Activated CD4-positive, alpha-beta T cell treated with anti-CD3 and anti-CD28 coated beads, Interleukin-2, amount 10 ng/mL, durations not matched to agents 7 days and 5 days (primary cell): Measurements from ENCODE around the gene GPR89B. TPM values are rescaled to one million over a fixed set of nuclear protein-coding genes. Genes with fewer than 3 reads are reported as not detected.
"Not testable (repeated sequence)": the region's sequence is repeated elsewhere in the genome, so short reads cannot be mapped to it uniquely, and the experiment has no call there.

Experiments
- CTCF ChIA-PET: fragments of 350-600 bp; sonication (Branson Sonifier 250); formaldehyde crosslinking; loops from one replicate; lab custom pipeline; 2021; ENCODE audit warnings: antibody characterized with exemption; lab: Charles Lee
- POLR2A ChIA-PET: fragments of 350-600 bp; sonication (Branson Sonifier 250); formaldehyde crosslinking; loops from one replicate; lab custom pipeline; 2021; ENCODE audit warnings: antibody characterized with exemption; lab: Charles Lee
- DNase-seq: peaks from one replicate; pipeline ENCODE4 v3.0.0-alpha.2; 2020
- H3K27ac Mint-ChIP-seq: one replicate; pipeline ENCODE4 v1.8.0; 2021; ENCODE audit warnings: mild to moderate bottlenecking, moderate library complexity, mixed read lengths
- H3K27me3 Mint-ChIP-seq: one replicate; pipeline ENCODE4 v1.8.0; 2021; ENCODE audit warnings: mixed read lengths
- H3K36me3 Mint-ChIP-seq: one replicate; pipeline ENCODE4 v1.8.0; 2021; ENCODE audit warnings: low read depth, mixed read lengths
- H3K4me1 Mint-ChIP-seq: one replicate; pipeline ENCODE4 v1.8.0; 2021; ENCODE audit warnings: mixed read lengths
- H3K4me3 Mint-ChIP-seq: one replicate; pipeline ENCODE4 v1.8.0; 2021; ENCODE audit warnings: mild to moderate bottlenecking, moderate library complexity, mixed read lengths
- H3K9me3 Mint-ChIP-seq: one replicate; pipeline ENCODE4 v1.8.0; 2021; ENCODE audit warnings: mixed read lengths
- total RNA-seq, 2 experiments: library from RNA; stranded (reverse); gene quantifications; one replicate each; pipeline ENCODE4 v1.2.3, GENCODE V29; 2021

The GPR89B gene
- total RNA-seq, 2 experiments from 2014 or later, result 23.2 to 25.8 TPM

GRCh38 chr1:147907786-147908509 is 20.3 kb upstream of the GPR89B start:
- CTCF ChIA-PET, result no interaction called here
- POLR2A ChIA-PET, result no interaction called here
- Mint-ChIP-seq H3K4me1 (peaks cover 11% of the 10 kb centered on the region), H3K27ac (no peak overlapping the region), H3K9me3 (no peaks in the 10 kb centered on the region), H3K4me3 (no peak overlapping the region), H3K36me3 (no peaks in the 10 kb centered on the region), H3K27me3 (peaks cover 2% of the 10 kb centered on the region)
- no peak for DNase-seq

GRCh38 chr1:147912553-147912952 is 15.7 kb upstream of the GPR89B start:
- no peaks in the 10 kb centered on the region for H3K36me3 Mint-ChIP-seq
- POLR2A ChIA-PET, result interaction anchor here (0.5 kb wide), 1 partner anchor 12 kb away, joined by 3 read pairs; no protein-coding TSS in a partner anchor
- no peaks in the 10 kb centered on the region for H3K9me3 Mint-ChIP-seq
- H3K4me3 Mint-ChIP-seq, result no peak overlapping the region
- H3K4me1 Mint-ChIP-seq, result no peaks in the 10 kb centered on the region
- CTCF ChIA-PET, result interaction anchor here (0.5 to 1.0 kb wide), 2 partner anchors 21 to 428 kb away, joined by 3 to 4 read pairs; no protein-coding TSS in a partner anchor
- peaks cover 15% of the 10 kb centered on the region for H3K27me3 Mint-ChIP-seq
- DNase-seq, result no peak
- no peak overlapping the region for H3K27ac Mint-ChIP-seq

GRCh38 chr1:147913362-147913942 is 14.8 kb upstream of the GPR89B start:
- Mint-ChIP-seq H3K9me3 (no peaks in the 10 kb centered on the region), H3K27me3 (peaks cover 17% of the 10 kb centered on the region), H3K27ac (no peak overlapping the region), H3K36me3 (no peaks in the 10 kb centered on the region), H3K4me1 (no peaks in the 10 kb centered on the region), H3K4me3 (no peak overlapping the region)
- ChIA-PET CTCF (no interaction called here), POLR2A (no interaction called here)
- no peak for DNase-seq

DNA sequence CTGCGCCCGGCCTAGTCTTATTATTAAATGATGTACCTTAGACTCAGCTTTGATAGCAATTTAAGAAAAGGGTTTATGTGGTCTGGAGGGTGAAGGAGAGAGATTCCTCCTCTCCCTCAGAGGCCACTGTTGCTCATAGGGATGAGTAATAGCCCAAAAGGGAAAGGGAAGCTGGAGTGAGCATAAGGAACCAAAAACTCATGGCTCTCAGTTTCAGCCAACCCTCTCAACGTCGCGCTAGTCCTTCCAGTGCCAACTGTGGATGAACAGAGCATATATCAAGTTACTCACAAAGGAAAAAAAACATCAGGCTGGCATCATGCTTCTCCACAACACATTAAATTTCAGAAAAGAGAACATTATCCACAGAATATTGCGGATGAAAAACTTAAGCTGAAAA is 8.3 kb upstream of the GPR89B start:
- Mint-ChIP-seq H3K27ac (no peak overlapping the region), H3K4me1 (no peaks in the 10 kb centered on the region), H3K4me3 (no peak overlapping the region), H3K27me3 (peaks cover 18% of the 10 kb centered on the region), H3K36me3 (no peaks in the 10 kb centered on the region), H3K9me3 (no peaks in the 10 kb centered on the region)
- CTCF ChIA-PET, result no interaction called here
- DNase-seq, result no peak
- POLR2A ChIA-PET, result no interaction called here

- ChIA-PET CTCF (no interaction called here), POLR2A (no interaction called here)
- no peak overlapping the region for H3K4me3 Mint-ChIP-seq
- no peaks in the 10 kb centered on the region for H3K27me3 Mint-ChIP-seq
- DNase-seq, result no peak
- peaks cover 4% of the 10 kb centered on the region for H3K4me1 Mint-ChIP-seq
- no peaks in the 10 kb centered on the region for H3K36me3 Mint-ChIP-seq
- H3K27ac Mint-ChIP-seq, result no peak overlapping the region
- H3K9me3 Mint-ChIP-seq, result no peaks in the 10 kb centered on the region
These were observed 3.4 kb upstream of the GPR89B start for GRCh38 chr1:147924813-147925212.

DNA sequence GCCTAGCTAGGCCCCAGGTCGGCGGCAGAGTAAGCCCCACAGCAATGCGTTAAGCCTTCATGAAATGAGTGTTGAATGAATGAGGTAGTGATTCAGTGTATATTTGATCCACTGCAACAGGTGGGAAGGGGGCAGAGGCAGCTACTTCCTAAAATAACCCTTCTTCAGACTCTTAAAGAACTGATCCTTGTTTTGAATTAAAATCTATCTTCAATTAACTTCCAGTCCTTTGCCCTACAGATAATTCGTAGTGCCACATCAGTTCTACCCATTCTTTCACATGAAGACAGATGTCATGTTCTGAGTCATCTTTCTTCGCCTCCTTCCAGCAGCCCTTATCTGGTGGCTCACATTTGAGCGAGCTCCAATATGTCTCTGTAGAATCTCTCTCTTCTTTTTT is 1.0 kb upstream of the GPR89B start:
- H3K4me1 Mint-ChIP-seq, result peaks cover 22% of the 10 kb centered on the region
- CTCF ChIA-PET, H3K27ac Mint-ChIP-seq, DNase-seq, H3K4me3 Mint-ChIP-seq, H3K36me3 Mint-ChIP-seq, H3K9me3 Mint-ChIP-seq, H3K27me3 Mint-ChIP-seq, POLR2A ChIA-PET: not testable (repeated sequence)

- H3K9me3 Mint-ChIP-seq, CTCF ChIA-PET, DNase-seq, H3K27ac Mint-ChIP-seq, H3K4me3 Mint-ChIP-seq, POLR2A ChIA-PET, H3K27me3 Mint-ChIP-seq: not testable (repeated sequence)
- Mint-ChIP-seq H3K4me1 (peaks cover 26% of the 10 kb centered on the region), H3K36me3 (peaks cover 14% of the 10 kb centered on the region)
These were observed 531 bp upstream of the GPR89B start for GRCh38 chr1:147927689-147928088.

- H3K27me3 Mint-ChIP-seq, H3K27ac Mint-ChIP-seq, CTCF ChIA-PET, H3K4me3 Mint-ChIP-seq, H3K9me3 Mint-ChIP-seq, DNase-seq: not testable (repeated sequence)
- H3K36me3 Mint-ChIP-seq, result peaks cover 14% of the 10 kb centered on the region
- POLR2A ChIA-PET, result interaction anchor here (0.6 kb wide), 1 partner anchor 207 kb away, joined by 3 read pairs; no protein-coding TSS in a partner anchor
- H3K4me1 Mint-ChIP-seq, result peaks cover 29% of the 10 kb centered on the region
These were observed 2.9 kb downstream of the GPR89B start for GRCh38 chr1:147931137-147931536.

DNA sequence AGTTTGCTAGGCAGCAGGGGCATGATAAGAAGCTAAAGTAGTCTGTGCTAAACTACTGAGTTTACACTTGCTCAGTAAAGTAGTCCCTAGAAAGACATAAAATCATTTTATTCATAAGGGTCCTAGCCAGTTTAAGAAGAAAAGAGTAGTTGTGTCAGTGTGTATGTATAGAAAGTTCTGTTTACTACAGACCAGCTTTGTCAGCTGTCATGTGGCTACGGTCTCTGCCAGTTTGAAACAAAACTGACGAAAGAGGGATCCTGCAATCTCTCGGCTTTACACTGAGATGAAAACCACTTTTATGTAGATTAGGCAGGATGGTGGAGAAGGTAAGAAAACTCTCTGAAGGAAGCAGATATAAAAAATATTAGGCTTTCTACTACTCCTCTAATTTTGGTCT is 7.1 kb downstream of the GPR89B start:
- CTCF ChIA-PET, H3K27ac Mint-ChIP-seq, POLR2A ChIA-PET, DNase-seq, H3K9me3 Mint-ChIP-seq, H3K27me3 Mint-ChIP-seq, H3K4me3 Mint-ChIP-seq: not testable (repeated sequence)
- peaks cover 22% of the 10 kb centered on the region for H3K4me1 Mint-ChIP-seq
- peaks cover 16% of the 10 kb centered on the region for H3K36me3 Mint-ChIP-seq

DNA sequence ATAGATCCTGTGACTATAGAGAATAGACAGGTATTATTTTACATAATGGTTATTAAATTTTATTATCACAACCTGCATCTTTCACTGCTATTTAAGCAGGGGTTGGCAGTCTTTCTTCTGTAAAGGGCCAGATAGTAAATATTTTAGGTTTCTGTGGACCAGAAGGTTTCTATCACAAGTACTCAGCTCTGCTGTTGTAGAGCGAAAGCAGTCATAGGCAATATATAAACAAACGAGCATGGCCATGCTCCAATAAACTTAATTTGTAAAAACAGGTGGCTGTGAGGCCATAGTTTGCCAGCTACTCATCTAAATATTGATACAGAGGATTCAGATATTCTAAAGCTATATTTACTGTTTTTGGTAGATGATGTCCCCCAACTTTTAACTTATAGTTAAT is 12.2 kb downstream of the GPR89B start:
- H3K27ac Mint-ChIP-seq, H3K4me3 Mint-ChIP-seq, H3K36me3 Mint-ChIP-seq, POLR2A ChIA-PET, H3K9me3 Mint-ChIP-seq, DNase-seq, CTCF ChIA-PET, H3K4me1 Mint-ChIP-seq, H3K27me3 Mint-ChIP-seq: not testable (repeated sequence)

- H3K36me3 Mint-ChIP-seq, POLR2A ChIA-PET, H3K27me3 Mint-ChIP-seq, H3K4me1 Mint-ChIP-seq, H3K4me3 Mint-ChIP-seq, H3K27ac Mint-ChIP-seq, CTCF ChIA-PET, DNase-seq, H3K9me3 Mint-ChIP-seq: not testable (repeated sequence)
These were observed 14.3 kb downstream of the GPR89B start for GRCh38 chr1:147942563-147942962.

GRCh38 chr1:147949517-147949916 is 21.3 kb downstream of the GPR89B start:
- H3K36me3 Mint-ChIP-seq, POLR2A ChIA-PET, H3K27ac Mint-ChIP-seq, DNase-seq, H3K4me3 Mint-ChIP-seq, CTCF ChIA-PET, H3K9me3 Mint-ChIP-seq, H3K4me1 Mint-ChIP-seq, H3K27me3 Mint-ChIP-seq: not testable (repeated sequence)

DNA sequence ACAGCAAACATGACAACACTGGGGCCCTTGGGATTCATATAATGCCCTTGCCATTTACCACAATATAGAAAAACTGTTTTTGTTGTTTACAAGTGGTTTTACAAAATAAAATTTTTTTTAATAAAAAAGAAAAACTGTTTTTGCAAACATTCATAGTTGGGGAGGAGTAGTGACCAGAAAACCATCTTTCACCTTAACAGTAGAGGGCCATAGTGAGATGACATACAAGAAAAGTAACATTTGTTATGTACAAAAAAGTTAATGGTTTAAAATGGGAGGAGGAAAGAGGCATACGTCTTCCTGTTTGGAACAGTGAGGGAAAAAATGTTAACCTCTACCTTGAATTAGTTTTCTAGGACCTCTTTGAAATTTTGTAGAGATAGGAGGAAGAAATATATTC is 30.7 kb downstream of the GPR89B start:
- POLR2A ChIA-PET, DNase-seq, H3K4me1 Mint-ChIP-seq, H3K36me3 Mint-ChIP-seq, H3K27ac Mint-ChIP-seq, CTCF ChIA-PET, H3K27me3 Mint-ChIP-seq, H3K4me3 Mint-ChIP-seq, H3K9me3 Mint-ChIP-seq: not testable (repeated sequence)
